ENCODE results near the gene POU2F1.
"Not testable (repeated sequence)": the region's sequence is repeated elsewhere in the genome, so short reads cannot be mapped to it uniquely, and the experiment has no call there.

The POU2F1 gene

GRCh38 chr1:167274061-167274460 lies 53.4 kb downstream of the POU2F1 start:
- DNase-seq = no peak

DNA sequence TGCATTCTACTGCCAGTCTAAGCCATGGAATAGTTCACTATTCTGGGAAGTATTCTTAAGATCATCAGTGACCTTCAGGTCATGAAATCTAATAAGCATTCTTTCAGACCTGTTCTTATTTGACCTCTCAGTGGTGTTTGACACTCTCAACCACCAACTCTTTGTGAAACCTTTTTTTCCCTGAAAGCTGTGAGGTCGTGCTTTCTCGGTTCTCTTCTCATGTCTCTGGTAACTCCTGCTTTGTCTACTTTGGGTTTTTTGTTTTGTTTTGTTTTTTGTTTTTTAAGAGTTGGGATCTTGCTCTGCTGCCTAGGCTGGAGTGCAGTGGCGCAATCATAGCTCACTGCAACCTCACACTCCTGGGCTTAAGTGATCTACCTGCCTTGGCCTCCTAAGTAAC lies 56.3 kb downstream of the POU2F1 start:
- no peak for DNase-seq

GRCh38 chr1:167278497-167278896 lies 57.8 kb downstream of the POU2F1 start:
- DNase-seq = no peak

DNA sequence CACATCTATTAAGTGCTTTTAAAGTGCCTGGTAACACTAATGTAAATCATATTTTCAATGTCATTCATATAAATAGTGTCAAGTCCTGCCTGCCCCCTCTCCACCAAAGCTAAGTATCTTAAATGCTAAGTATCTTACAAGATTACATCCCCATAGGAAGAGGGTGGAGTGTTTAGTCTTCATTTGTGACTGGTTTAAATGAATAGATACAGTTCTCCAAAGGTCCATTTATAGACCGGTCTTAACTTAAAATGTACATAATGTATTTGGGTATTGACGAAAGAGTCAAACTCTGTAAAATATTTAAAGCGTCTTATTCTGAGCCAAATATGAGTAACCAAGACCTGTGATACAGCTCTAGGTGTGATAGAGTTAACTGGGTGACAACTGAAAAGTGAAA lies 60.2 kb downstream of the POU2F1 start:
- DNase-seq = no peak

- no peak for DNase-seq
Measured at GRCh38 chr1:167288390-167289074, 67.8 kb downstream of the POU2F1 start.

DNA sequence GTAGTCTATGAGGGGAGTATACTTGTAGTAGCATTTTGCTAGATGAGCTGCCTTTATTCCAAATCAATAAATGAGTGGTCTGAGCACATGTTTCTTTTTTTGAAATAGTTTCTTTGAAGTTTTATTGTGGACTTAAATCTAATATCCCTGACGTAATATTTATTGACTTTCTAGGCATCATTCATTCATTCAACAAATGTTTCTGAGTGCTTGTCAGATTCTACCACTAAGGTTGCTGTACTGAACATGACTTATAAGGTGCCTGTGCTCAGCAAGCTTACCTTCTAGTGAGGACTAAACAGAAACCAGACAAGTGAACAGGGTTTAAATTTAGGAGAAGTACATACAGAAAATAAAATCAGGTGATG lies 68.4 kb downstream of the POU2F1 start:
- no peak for DNase-seq

GRCh38 chr1:167289966-167290365 lies 69.3 kb downstream of the POU2F1 start:
- DNase-seq = no peak

- DNase-seq = no peak
Measured at GRCh38 chr1:167291539-167292185, 71.0 kb downstream of the POU2F1 start.

DNA sequence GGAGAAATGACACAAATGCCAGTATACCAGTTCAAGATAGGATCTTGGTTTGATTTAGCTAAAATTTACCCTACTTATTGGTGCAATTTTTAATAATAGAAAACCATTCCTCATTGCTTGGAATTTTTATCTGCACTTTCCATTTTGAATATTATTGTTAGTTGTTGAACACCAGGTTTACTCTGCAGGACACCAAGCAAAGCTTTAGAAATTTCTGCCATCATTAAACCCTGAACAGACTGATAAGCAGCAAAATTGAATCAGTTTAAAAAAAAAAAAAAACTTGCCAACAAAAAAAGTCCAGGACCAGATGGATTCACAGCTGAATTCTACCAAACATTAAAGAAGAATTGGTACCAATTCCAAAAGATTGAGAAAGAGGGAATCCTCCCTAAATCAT lies 71.5 kb downstream of the POU2F1 start:
- no peak for DNase-seq

DNA sequence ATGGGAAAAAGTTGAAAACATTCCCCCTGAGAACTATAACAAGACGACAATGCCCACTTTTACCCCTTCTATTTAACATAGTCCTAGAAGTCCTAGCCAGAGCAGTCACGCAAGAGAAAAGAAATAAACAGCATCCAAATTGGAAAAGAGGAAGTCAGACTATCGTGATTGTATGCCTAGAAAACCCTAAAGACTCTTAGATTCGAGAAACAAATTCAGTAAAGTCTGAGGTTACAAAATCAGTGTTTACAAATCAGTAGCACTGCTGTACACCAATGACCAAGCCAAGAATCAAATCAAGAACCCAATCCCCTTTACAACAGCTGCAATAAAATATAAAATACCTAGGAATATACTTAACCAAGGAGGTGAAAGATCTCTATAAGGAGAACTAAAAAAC lies 72.4 kb downstream of the POU2F1 start:
- DNase-seq = no peak

DNA sequence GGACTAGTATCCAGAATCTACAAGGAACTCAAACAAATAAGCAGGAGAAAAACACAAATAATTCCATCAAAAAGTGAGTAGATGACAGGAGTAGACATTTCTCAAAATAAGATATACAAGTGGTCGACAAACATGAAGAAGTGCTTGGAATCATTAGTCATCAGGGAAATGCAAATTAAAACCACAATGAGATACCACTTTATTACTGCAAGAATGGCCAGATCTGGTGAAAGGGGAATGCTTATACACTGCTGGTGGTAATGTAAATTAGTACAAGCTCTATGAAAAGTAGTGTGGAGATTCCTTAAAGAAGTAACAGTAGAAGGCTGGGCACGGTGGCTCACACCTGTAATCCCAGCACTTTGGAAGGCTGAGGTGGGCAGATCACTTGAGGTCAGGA lies 73.8 kb downstream of the POU2F1 start:
- no peak for DNase-seq

- no peak for DNase-seq
Measured at GRCh38 chr1:167297222-167298214, 76.8 kb downstream of the POU2F1 start.

GRCh38 chr1:167298325-167298724 lies 77.6 kb downstream of the POU2F1 start:
- DNase-seq = no peak

DNA sequence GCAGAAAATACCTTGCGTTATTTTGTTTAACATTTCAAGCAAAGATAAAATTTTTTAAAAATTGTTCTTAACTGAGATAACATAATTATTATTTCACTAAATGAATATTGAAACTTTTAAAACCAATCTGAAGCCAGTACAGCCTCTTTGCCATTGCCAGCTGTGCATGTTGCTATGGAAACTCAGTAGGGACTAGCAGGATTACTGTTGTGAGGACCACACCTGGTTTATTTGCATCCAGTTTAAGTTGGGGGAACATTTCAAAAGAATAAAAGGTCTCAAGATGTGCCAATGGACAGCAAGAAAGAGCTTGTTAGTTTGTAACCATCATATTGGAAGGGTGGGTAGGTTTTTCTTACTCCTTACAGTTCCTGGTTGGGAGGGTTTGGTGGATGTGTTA lies 80.7 kb downstream of the POU2F1 start:
- DNase-seq = no peak

DNA sequence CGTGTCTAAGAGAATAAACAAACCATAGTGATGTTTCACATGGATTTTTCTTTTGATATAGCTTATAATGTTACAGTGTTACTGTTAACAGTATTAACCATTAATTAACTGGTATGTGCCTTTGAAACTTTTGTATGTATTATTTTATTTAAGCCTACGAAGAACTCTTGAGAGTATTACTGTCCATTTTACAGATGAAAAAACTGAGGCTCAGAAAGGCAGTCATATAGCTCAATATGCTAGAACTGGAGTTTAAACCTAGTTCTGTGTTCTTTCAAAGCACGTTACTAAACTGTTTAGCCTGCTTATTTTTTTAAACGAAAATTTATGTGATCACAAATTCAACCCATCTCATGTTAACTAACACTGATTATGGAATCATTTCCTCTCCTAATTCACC lies 83.5 kb downstream of the POU2F1 start:
- DNase-seq = no peak

DNA sequence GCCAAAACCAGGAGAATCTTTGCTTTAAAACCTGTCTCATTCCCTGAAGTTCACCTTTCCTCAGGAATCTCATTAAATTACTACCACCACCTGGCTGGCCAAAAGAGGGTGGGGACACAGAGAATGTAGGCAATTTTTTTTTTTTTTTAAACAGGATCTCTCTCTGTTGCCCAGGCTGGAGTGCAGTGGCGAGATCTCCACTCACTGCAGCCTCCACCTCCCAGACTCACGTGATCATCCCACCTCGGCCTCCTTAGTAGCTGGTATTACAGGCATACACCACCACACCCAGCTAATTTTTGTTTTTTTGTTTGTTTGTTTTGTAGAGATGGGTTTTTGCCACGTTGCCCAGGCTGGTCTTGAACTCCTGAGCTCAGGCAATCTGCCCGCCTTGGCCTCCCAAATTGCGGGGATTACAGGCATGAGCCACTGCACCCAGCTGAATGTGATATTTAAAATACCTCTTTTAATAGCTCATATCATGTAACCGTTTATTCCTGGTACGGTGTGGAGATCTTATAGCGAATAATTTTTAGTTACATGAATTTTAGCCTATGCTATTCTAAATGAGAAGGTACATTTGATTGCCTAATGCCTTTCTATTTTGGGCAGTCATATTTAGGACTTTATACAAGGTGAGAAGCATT lies 84.5 kb downstream of the POU2F1 start:
- DNase-seq = no peak

- no peak for DNase-seq
Measured at GRCh38 chr1:167305706-167306277, 85.1 kb downstream of the POU2F1 start.

DNA sequence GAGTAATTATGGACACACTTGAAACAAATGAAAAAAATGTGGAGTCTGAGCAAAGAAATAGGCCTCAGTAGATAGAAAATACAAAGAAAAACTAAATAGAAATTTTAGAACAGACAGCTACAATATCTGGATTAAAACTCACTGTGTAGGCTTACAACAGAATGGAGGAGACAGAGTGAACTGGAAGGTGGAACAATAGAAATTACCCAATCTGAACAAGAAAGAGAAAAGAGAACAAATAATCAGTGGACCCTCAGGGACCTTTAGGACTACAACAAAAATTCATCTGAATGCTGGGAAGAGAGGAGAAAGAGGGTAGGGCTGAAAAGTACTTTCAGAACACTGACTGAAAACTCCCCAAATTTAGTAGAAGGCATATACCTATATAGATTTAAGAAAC lies 90.0 kb downstream of the POU2F1 start:
- no peak for DNase-seq

DNA sequence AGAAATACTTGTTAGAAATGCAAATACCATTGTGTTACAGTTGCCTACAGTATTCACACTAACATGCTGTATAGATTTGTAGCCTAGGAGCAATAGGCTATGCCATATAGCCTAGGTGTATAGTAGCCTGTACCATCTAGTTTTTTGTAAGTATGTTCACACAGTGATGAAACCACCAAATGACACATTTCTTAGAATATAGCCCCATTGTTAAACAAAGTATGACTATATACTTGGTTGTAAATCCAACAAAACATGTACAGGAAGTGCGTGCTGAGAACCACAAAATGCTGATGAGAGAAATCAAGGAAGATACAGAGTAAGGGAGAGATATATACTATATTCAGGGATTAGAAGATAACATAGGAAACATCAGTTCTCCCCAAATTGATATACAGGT lies 92.2 kb downstream of the POU2F1 start:
- DNase-seq = no peak

GRCh38 chr1:167314671-167315070 lies 94.0 kb downstream of the POU2F1 start:
- DNase-seq = no peak

DNA sequence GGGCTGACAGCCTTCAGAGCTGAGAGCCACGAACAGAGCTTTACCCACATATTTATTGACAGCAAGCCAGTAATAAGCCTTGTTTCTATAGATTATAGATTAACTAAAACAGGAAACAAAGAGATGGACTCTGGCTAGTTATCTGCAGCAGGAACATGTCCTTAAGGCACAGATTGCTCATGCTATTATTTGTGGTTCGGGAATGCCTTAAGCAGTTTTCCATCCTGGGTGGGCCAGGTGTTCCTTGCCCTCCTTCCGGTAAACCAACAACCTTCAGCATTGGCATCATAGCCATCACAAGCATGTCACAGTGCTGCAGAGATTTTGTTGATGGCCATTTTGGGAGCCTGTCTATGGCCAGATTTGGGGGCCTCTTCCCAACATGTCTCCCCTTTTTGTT lies 96.8 kb downstream of the POU2F1 start:
- no peak for DNase-seq

GRCh38 chr1:167319206-167319605 lies 98.5 kb downstream of the POU2F1 start:
- DNase-seq = not testable (repeated sequence)

GRCh38 chr1:167322483-167322882 lies 101.8 kb downstream of the POU2F1 start:
- no peak for DNase-seq
